GM21390 (cell line): ENCODE measurements around the gene MTARC1.

Experiments
- ATAC-seq: cut with Tn5 transposase; IDR thresholded peaks from one replicate; pipeline ENCODE4 v1.9.1; 2021; ENCODE audit not compliant: unreplicated experiment

MTARC1 gene

GRCh38 chr1:220769205-220769604 lies 17.5 kb upstream of the MTARC1 start:
- ATAC-seq = no peak

DNA sequence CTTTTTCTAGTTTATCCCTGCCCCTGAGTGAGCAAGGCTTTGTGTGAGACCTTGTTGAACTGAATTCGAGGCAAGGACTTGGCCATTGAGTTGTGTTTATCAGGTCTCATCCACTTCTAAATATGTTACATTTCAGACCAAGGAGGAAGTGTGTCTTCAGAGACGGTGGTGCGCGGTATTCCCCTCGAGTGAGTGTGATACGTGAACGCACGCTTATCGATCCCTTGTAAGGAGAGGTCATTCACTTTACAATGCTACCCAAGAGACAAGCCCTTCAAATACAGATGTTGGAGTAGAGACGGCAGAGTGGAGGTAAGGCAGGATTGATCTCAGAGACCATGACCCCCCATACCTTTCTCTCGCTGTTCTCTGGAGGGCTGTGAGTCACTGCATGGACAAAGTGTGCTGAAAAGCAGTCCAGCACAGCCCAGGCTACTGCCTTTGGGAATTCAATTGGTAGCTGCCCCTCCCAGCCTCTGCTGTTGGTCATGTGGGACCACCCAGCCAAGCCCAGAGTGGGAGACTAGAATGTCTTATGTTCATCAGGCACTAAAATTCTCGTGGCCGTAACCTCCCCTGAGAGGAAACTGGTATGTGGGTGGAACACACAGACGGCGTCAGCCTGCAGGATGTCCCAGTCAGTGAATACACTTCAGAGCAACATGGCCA lies 16.3 kb upstream of the MTARC1 start:
- ATAC-seq = peak; percentile 64

GRCh38 chr1:220772846-220773245 lies 13.9 kb upstream of the MTARC1 start:
- no peak for ATAC-seq

DNA sequence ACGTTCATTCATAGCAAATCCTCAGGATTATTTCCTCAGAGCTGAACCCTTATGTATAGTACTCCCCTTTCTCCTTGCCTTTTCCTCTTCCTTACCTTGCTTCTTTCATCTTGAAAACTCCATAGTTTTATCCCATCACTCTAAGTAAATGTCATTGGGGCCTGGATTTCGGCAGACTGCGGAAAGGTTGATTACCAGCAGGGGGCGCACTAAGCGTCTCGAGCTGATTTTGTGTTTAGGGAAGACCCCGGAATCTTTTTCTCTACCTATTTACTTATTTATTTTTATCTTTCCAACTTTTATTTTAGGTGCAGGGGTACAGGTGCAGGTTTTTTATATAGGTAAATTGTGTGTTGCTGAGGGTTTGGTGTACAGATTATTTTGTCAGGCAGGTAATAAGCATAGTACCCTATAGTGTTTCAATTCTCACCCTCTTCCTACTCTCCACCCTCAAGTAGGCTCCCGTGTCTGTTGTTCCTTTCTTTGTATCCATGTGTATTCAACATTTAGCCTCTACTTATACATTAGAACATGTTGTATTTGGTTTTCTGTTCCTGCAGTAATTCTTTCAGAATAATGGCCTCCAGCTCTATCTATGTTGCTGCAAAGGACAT lies 11.4 kb upstream of the MTARC1 start:
- ATAC-seq = no peak

DNA sequence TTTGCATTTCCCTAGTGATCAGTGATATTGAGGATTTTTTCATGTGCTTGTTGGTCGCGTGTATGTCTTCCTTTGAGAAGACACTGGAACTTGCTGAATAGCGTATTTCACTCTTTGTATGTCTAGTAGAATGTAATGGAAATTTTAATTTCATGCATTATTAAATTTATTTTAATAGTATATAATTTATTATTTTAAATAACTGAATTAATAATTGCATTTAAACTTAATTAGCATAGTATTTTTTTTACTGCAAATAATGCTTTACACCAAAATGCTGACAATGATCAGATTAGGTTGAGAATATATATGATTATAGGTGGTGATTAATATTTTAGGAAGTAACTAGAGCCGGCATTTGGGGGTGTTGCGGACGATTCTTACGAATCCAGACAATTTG lies 10.5 kb upstream of the MTARC1 start:
- no peak for ATAC-seq

DNA sequence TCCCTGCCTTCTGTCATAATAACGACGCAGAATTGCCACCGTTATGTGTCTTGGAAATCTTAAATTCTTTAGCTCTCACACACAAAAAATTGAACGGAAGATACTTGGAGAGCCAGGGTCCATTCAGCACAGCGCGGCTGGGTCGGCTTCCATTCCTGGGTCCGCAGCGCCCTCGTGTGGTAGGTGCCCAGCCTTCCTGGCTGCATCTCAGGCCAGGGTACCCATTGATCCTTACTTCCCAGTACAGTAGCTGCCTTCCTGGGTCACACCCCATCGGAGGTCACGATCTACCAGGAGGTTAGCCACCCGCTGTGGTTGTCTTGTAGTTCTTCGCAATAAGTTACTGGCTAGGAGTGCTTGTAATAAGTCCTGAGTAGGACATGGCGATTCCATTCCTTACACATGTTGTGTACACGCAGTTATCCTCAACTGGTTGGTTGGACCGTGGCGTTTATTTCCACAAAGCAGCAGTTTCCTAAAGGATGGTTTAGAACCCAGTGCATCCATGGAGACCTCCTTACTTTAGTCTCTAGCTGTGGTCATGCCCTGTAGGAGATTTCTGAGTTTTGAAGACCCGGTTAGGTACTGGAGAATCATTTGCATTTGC lies 9.9 kb upstream of the MTARC1 start:
- ATAC-seq = peak; percentile 87

GRCh38 chr1:220783453-220783852 lies 3.3 kb upstream of the MTARC1 start:
- ATAC-seq = no peak

DNA sequence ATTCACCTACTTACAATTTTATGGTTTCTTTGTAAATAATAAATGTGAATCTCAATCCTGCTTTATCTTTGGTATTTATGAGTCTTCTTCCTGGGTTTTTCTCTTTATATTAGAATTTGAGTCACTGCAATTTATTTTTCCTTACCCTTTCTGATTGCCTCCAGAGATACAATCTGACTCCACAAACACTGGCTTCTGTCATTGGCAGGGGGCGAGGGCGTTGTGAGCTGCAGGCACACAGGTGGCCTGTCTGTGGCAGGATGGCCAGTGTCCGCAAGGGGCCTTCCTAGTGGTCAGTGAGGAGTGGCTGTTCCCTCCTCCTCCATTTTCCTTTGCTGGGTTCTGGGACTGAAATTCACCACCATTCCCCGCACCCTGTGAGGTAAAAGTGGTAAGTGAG lies 2.0 kb upstream of the MTARC1 start:
- no peak for ATAC-seq

GRCh38 chr1:220785166-220786056 lies 1.3 kb upstream of the MTARC1 start:
- ATAC-seq = no peak

- ATAC-seq = no peak
Measured at GRCh38 chr1:220786057-220786336, 716 bp upstream of the MTARC1 start.

GRCh38 chr1:220787069-220787619 lies 431 bp downstream of the MTARC1 start:
- ATAC-seq = peak; percentile 42

- no peak for ATAC-seq
Measured at GRCh38 chr1:220788900-220789299, 2.2 kb downstream of the MTARC1 start.

- ATAC-seq = no peak
Measured at GRCh38 chr1:220789532-220790147, 2.9 kb downstream of the MTARC1 start.

GRCh38 chr1:220791285-220791684 lies 4.6 kb downstream of the MTARC1 start:
- ATAC-seq = no peak

- ATAC-seq = no peak
Measured at GRCh38 chr1:220791956-220792355, 5.2 kb downstream of the MTARC1 start.

GRCh38 chr1:220796530-220796929 lies 9.8 kb downstream of the MTARC1 start:
- ATAC-seq = no peak

DNA sequence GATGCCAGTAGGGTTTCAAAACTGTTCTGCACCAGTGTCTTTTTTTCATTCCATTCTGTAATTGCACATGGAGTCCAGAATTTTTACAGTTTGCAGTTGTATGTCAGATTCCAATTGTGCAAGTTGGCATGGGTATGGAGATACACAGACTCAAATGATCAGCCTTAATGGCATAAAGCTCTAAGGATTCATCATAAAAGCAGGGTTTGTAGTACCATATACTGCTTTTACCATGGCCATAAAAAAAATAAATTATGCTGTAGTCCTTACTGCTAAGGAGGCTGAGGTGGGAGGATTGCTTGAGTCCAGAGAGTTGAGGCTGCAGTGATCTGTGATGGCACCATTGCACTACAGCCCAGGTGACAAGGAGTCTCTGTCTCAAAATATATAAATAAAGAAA lies 10.3 kb downstream of the MTARC1 start:
- no peak for ATAC-seq

GRCh38 chr1:220797553-220797952 lies 10.8 kb downstream of the MTARC1 start:
- no peak for ATAC-seq

DNA sequence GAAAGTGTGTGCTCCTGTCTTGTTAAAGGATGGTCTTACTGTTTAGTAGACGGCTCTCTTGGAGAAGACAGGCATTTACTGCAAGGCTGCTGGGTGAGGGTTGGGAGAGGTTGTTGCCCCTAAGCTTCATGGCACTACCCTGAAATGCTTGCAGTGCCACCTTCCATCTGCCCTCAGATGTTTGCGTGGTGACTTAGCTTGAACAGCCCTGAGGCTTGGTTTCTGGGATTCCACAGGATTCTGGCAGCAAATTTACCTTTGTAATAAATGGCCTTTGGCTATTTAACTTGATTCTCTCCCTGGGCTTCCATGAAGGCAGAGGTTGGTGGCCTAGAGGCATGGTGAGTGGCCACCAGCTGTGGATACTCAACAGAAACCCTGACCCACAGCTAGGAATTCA lies 11.6 kb downstream of the MTARC1 start:
- ATAC-seq = no peak

DNA sequence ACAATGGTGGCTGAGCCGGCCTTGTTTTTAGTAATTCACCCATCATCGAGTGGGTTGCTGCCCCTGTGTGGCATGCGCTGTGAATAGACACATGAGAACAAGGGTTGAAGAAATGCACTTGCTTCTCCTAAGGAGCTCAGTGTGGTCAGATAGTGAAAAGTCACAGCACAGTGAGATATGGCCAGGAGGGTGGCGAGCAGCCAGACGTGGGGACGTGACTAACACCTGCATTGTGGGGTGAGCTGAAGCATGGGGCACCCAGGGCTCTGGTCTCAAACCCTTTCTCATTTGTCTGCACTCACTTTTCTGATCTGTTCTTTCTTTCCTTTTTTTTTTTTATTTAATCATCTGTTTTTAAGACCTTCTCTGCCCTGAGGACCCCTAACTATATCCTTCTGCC lies 13.5 kb downstream of the MTARC1 start:
- no peak for ATAC-seq
